Thyroid gland (tissue), 4 donors: Measurements from ENCODE around the gene ROM1.

Experiments
- CTCF ChIP-seq, 6 experiments: fragments of 200-600 bp in 3 of 6; fragments of 450-650 bp in 3 of 6; sonication (generic) in 3 of 6; IDR thresholded peaks; one replicate each; pipeline ENCODE4 v1.5.1; 2016 to 2019; ENCODE audit warnings: antibody characterized with exemption in 6 of 6, mild to moderate bottlenecking in 2 of 6, inconsistent platforms in 1 of 6, moderate library complexity in 1 of 6
- POLR2A ChIP-seq, 2 donors: fragments of 450-650 bp; IDR thresholded peaks; one replicate each; pipeline ENCODE4 v1.6.1; 2017; ENCODE audit warnings: antibody characterized with exemption in 2 of 2, mild to moderate bottlenecking in 2 of 2, moderate library complexity in 1 of 2

GRCh38 chr11:62656796-62657429, 43.9 kb downstream of the ROM1 start:
- TF ChIP-seq CTCF (IDR thresholded peaks at IDR 0.05), result no peak
- TF ChIP-seq POLR2A (IDR thresholded peaks at IDR 0.05), result no peak
